ENCODE results near the gene YARS1.

YARS1 gene

GRCh38 chr1:32772281-32773017 is 44.7 kb downstream of the YARS1 start:
- Histone ChIP-seq H3K36me3 (ENCODE audit: control insufficient read depth, insufficient read depth, low read length) (peaks cover 8% of the 10 kb centered on the region), H3K4me1 (ENCODE audit: control insufficient read depth, insufficient read depth, low read length) (peaks cover 4% of the 10 kb centered on the region), H3K27ac (ENCODE audit: low read depth, low read length) (no peak overlapping the region), H3K4me3 (ENCODE audit: low read length) (no peak overlapping the region), H3K9ac (ENCODE audit: low read length) (no peak overlapping the region), H3K27me3 (ENCODE audit: control insufficient read depth, insufficient read depth, low read length) (no peaks in the 10 kb centered on the region)

- Histone ChIP-seq H3K27ac (ENCODE audit: low read depth, low read length) (no peak overlapping the region), H3K4me1 (ENCODE audit: control insufficient read depth, insufficient read depth, low read length) (peaks cover 7% of the 10 kb centered on the region)
Measured at GRCh38 chr1:32771561-32772280, 45.4 kb downstream of the YARS1 start.

DNA sequence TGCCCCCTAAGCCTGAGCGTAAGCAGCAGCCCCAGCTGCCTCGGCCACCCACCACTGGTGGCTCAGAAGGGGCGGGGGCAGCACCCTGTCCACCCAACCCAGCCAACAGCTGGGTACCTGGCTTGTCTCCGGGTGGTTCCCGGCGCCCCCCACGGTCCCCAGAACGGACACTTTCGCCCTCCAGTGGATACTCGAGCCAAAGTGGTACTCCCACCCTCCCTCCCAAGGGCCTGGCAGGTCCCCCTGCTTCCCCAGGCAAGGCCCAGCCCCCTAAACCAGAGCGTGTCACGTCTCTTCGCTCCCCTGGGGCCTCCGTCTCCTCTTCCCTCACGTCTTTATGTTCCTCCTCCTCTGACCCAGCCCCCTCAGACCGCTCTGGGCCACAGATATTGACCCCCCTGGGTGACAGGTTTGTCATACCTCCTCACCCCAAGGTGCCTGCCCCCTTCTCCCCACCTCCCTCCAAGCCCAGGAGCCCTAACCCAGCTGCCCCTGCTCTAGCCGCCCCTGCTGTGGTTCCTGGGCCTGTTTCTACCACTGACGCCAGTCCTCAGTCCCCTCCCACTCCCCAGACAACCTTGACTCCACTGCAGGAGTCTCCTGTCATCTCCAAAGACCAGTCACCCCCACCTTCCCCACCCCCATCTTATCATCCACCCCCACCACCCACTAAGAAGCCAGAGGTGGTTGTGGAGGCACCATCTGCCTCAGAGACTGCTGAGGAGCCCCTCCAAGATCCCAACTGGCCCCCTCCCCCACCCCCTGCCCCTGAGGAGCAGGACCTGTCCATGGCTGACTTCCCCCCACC is 46.2 kb downstream of the YARS1 start:
- Histone ChIP-seq H3K4me3 (ENCODE audit: low read length) (no peak overlapping the region), H3K27ac (ENCODE audit: low read depth, low read length) (no peak overlapping the region), H3K9ac (ENCODE audit: low read length) (no peak overlapping the region), H3K4me1 (ENCODE audit: control insufficient read depth, insufficient read depth, low read length) (peaks cover 7% of the 10 kb centered on the region), H3K27me3 (ENCODE audit: control insufficient read depth, insufficient read depth, low read length) (no peaks in the 10 kb centered on the region), H3K36me3 (ENCODE audit: control insufficient read depth, insufficient read depth, low read length) (peaks cover 8% of the 10 kb centered on the region)

More at GRCh38 chr1:32771561-32772280, 45.4 kb downstream of the YARS1 start:
- Histone ChIP-seq H3K9ac (ENCODE audit: low read length) (no peak overlapping the region), H3K27me3 (ENCODE audit: control insufficient read depth, insufficient read depth, low read length) (no peaks in the 10 kb centered on the region), H3K4me3 (ENCODE audit: low read length) (no peak overlapping the region), H3K36me3 (ENCODE audit: control insufficient read depth, insufficient read depth, low read length) (peaks cover 8% of the 10 kb centered on the region)

DNA sequence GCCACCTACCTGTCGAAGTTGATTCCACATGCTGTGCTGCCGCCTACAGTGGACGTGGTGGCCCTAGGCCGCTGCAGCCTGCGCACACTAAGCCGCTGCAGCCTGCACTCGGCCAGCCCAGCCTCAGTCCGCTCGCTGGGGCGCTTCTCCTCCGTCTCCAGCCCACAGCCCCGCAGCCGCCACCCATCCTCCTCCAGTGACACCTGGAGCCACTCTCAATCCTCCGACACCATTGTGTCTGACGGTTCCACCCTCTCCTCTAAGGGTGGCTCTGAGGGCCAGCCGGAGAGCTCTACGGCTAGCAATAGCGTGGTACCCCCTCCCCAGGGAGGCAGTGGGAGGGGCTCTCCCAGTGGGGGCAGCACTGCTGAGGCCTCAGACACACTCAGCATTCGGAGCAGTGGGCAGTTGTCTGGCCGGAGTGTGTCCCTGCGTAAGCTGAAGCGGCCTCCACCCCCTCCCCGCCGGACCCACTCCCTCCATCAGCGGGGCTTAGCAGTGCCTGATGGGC is 46.9 kb downstream of the YARS1 start:
- no peaks in the 10 kb centered on the region for H3K27me3 ChIP-seq (ENCODE audit: control insufficient read depth, insufficient read depth, low read length)
- peaks cover 8% of the 10 kb centered on the region for H3K36me3 ChIP-seq (ENCODE audit: control insufficient read depth, insufficient read depth, low read length)
- peaks cover 8% of the 10 kb centered on the region for H3K4me1 ChIP-seq (ENCODE audit: control insufficient read depth, insufficient read depth, low read length)
- no peak overlapping the region for H3K4me3 ChIP-seq (ENCODE audit: low read length)
- no peak overlapping the region for H3K9ac ChIP-seq (ENCODE audit: low read length)
- no peak overlapping the region for H3K27ac ChIP-seq (ENCODE audit: low read depth, low read length)

- Histone ChIP-seq H3K9ac (ENCODE audit: low read length) (no peak overlapping the region), H3K36me3 (ENCODE audit: control insufficient read depth, insufficient read depth, low read length) (peaks cover 8% of the 10 kb centered on the region), H3K27me3 (ENCODE audit: control insufficient read depth, insufficient read depth, low read length) (no peaks in the 10 kb centered on the region), H3K4me3 (ENCODE audit: low read length) (no peak overlapping the region), H3K4me1 (ENCODE audit: control insufficient read depth, insufficient read depth, low read length) (peaks cover 12% of the 10 kb centered on the region), H3K27ac (ENCODE audit: low read depth, low read length) (no peak overlapping the region)
Measured at GRCh38 chr1:32769524-32770220, 47.5 kb downstream of the YARS1 start.

GRCh38 chr1:32768110-32768850 is 48.9 kb downstream of the YARS1 start:
- Histone ChIP-seq H3K4me3 (ENCODE audit: low read length) (no peak overlapping the region), H3K9ac (ENCODE audit: low read length) (no peak overlapping the region), H3K36me3 (ENCODE audit: control insufficient read depth, insufficient read depth, low read length) (peaks cover 8% of the 10 kb centered on the region), H3K27me3 (ENCODE audit: control insufficient read depth, insufficient read depth, low read length) (no peaks in the 10 kb centered on the region), H3K27ac (ENCODE audit: low read depth, low read length) (no peak overlapping the region), H3K4me1 (ENCODE audit: control insufficient read depth, insufficient read depth, low read length) (peaks cover 12% of the 10 kb centered on the region)

GRCh38 chr1:32767641-32768040 is 49.5 kb downstream of the YARS1 start:
- Histone ChIP-seq H3K27ac (ENCODE audit: low read depth, low read length) (no peak overlapping the region), H3K27me3 (ENCODE audit: control insufficient read depth, insufficient read depth, low read length) (no peaks in the 10 kb centered on the region), H3K4me3 (ENCODE audit: low read length) (no peak overlapping the region), H3K4me1 (ENCODE audit: control insufficient read depth, insufficient read depth, low read length) (peaks cover 12% of the 10 kb centered on the region), H3K9ac (ENCODE audit: low read length) (no peak overlapping the region), H3K36me3 (ENCODE audit: control insufficient read depth, insufficient read depth, low read length) (peaks cover 8% of the 10 kb centered on the region)

GRCh38 chr1:32767156-32767555 is 50.0 kb downstream of the YARS1 start:
- Histone ChIP-seq H3K27ac (ENCODE audit: low read depth, low read length) (no peak overlapping the region), H3K4me1 (ENCODE audit: control insufficient read depth, insufficient read depth, low read length) (peaks cover 12% of the 10 kb centered on the region), H3K9ac (ENCODE audit: low read length) (no peak overlapping the region), H3K27me3 (ENCODE audit: control insufficient read depth, insufficient read depth, low read length) (no peaks in the 10 kb centered on the region), H3K36me3 (ENCODE audit: control insufficient read depth, insufficient read depth, low read length) (peaks cover 8% of the 10 kb centered on the region), H3K4me3 (ENCODE audit: low read length) (no peak overlapping the region)

DNA sequence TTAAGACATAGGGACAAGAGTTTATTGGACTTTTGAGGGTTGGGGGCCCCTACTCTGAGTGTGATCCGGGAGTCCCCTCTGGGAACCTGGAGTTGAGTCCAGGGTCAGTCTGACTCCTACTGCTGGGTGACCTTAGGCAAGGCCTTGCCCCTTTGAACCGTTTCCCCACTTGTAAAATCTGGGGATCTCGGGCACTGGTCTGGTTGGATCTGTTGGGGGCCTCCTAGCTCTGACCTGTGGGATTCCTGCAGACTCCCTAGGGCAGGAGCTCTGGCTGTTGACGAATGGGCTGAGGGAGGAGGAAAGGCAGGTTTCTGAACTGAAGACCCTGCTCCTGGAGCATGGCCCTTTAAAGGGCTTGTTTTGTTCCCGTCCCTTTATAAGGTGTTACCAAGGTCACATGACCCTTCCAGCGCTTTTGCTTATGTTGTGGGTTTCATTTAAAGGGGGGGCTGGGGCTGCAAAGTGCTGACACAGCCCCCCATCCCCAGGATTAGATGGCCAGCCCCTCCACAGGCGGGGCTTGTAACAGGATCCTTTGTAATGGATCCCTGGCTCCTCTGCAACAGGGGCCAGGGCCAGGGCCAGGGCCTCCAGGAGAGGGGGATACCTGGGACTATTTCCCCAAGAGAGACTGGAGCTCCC is 50.7 kb downstream of the YARS1 start:
- Histone ChIP-seq H3K9ac (ENCODE audit: low read length) (no peak overlapping the region), H3K36me3 (ENCODE audit: control insufficient read depth, insufficient read depth, low read length) (peaks cover 8% of the 10 kb centered on the region), H3K4me3 (ENCODE audit: low read length) (no peak overlapping the region), H3K27me3 (ENCODE audit: control insufficient read depth, insufficient read depth, low read length) (no peaks in the 10 kb centered on the region), H3K27ac (ENCODE audit: low read depth, low read length) (no peak overlapping the region), H3K4me1 (ENCODE audit: control insufficient read depth, insufficient read depth, low read length) (peaks cover 12% of the 10 kb centered on the region)

DNA sequence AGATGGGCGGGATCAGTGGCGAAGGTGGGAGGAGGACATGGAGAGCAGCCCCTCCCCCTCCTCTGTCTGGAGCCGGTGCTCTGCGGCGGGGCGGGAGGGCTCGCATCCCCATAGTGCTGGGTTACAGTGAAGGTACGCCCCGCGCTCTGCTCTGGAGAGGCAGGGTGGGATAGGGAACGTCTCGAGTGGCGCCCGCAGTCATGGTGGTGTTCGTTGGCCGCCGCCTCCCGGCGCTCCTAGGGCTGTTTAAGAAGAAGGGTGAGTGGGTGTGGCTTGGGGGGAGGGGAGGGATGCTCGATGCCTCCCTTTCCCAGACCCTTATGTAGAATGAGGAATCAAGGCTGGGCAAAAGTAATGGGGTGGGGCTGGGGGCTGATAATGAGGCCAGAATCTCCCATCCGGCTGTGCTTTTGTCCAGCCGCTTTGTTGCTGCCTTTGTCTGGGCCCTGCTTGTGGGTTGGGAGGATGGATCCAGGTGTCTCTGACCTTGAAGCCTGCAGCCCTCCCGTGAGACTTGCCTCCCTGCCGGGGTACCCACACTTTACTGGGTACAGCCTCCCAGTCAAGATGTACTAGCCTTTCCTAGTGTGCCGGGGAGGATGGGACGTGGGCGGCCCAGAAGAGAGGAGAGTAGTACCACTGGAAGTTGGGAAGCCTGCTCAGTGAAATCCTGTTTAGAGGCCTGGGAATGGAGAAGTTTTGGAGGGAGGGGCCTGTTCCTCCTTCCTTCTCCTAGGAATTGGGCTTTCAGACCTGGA is 51.4 kb downstream of the YARS1 start:
- Histone ChIP-seq H3K4me1 (ENCODE audit: control insufficient read depth, insufficient read depth, low read length) (peaks cover 12% of the 10 kb centered on the region), H3K27ac (ENCODE audit: low read depth, low read length) (no peak overlapping the region), H3K9ac (ENCODE audit: low read length) (no peak overlapping the region), H3K27me3 (ENCODE audit: control insufficient read depth, insufficient read depth, low read length) (no peaks in the 10 kb centered on the region), H3K4me3 (ENCODE audit: low read length) (no peak overlapping the region), H3K36me3 (ENCODE audit: control insufficient read depth, insufficient read depth, low read length) (peaks cover 8% of the 10 kb centered on the region)

Measured in rectal smooth muscle tissue (tissue), 1 donor.